ENCODE data around the gene LRCH1. TPM values are rescaled to one million over a fixed set of nuclear protein-coding genes. Genes with fewer than 3 reads are reported as not detected.
A peak's percentile ranks its signal among the peaks of the same experiment; 100 is the strongest.

The LRCH1 gene
- total RNA-seq, 1 donor, result 6.9 TPM

DNA sequence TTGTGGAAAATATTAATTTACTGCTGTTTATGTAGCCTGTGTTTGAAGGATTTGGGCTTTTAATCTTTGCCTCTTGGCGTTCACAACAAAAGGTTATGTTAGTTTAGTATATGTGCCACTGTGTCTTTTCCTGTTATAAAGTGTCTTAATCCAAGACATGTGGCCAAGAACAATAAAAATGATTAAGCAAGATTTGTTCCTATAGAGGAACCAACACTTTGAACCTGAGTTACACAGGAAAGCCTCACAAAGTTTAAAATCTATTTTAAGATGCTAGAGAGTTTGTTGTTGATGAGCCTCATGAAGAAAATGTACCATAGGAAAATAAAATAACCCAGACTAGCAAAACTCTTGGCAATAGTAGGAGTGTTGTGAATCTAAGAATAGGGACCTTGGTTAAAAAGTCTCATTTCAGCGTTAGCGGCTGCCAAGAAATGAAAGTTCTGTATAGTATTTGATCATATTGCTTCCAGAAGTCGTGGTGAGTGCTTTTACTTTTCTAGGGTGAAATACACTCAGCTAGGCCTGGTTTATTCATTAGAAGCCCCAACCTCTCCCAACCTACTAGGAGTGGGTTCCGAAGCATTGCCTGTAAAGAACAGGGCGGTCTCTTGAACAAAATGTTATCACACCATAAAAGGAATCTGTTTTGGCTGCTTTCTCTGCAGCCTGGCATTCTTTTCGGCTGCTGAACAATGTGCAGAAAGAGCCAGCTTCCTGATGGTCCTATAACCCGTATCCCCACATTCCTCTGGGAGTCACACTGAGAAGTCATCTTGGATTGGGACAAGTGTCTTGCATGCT, 102.6 kb downstream of the LRCH1 start:
- H3K36me3 ChIP-seq (ENCODE audit: insufficient read depth, low read length), result no peaks in the 10 kb centered on the region
- no peak for TF ChIP-seq CTCF (IDR thresholded peaks at IDR 0.05; ENCODE audit: extremely low read depth, low read depth, low read length)
- peak overlapping the region; percentile 75 for H3K4me2 ChIP-seq (ENCODE audit: insufficient read depth, low read length)
- H3K9me3 ChIP-seq (ENCODE audit: low read depth, low read length), result no peaks in the 10 kb centered on the region
- peak overlapping the region; percentile 68 for H2AFZ ChIP-seq (ENCODE audit: low read length)
- peaks cover 11% of the 10 kb centered on the region for H3K79me2 ChIP-seq (ENCODE audit: insufficient read depth, low read length)
- peaks cover 18% of the 10 kb centered on the region for H3K4me1 ChIP-seq (ENCODE audit: insufficient read depth, low read length)
- peak overlapping the region; percentile 66 for H3K27ac ChIP-seq (ENCODE audit: low read depth, low read length)
- H3K4me3 ChIP-seq (ENCODE audit: insufficient read depth, low read length), result peak overlapping the region; percentile 54
- no peak for DNase-seq (ENCODE audit: insufficient read length, low spot score, missing footprints)
- no peaks in the 10 kb centered on the region for H4K20me1 ChIP-seq (ENCODE audit: insufficient read depth, low read length)
- H3K27me3 ChIP-seq (ENCODE audit: insufficient read depth, low read length), result no peaks in the 10 kb centered on the region

GRCh38 chr13:46656786-46657185, 103.8 kb downstream of the LRCH1 start:
- no peak for DNase-seq (ENCODE audit: insufficient read length, low spot score, missing footprints)
- Histone ChIP-seq H3K36me3 (ENCODE audit: insufficient read depth, low read length) (no peaks in the 10 kb centered on the region), H3K4me3 (ENCODE audit: insufficient read depth, low read length) (no peak overlapping the region), H3K79me2 (ENCODE audit: insufficient read depth, low read length) (peaks cover 15% of the 10 kb centered on the region), H3K27me3 (ENCODE audit: insufficient read depth, low read length) (no peaks in the 10 kb centered on the region), H3K9me3 (ENCODE audit: low read depth, low read length) (no peaks in the 10 kb centered on the region), H2AFZ (ENCODE audit: low read length) (no peak overlapping the region), H4K20me1 (ENCODE audit: insufficient read depth, low read length) (no peaks in the 10 kb centered on the region), H3K4me1 (ENCODE audit: insufficient read depth, low read length) (peaks cover 18% of the 10 kb centered on the region), H3K4me2 (ENCODE audit: insufficient read depth, low read length) (no peak overlapping the region), H3K27ac (ENCODE audit: low read depth, low read length) (no peak overlapping the region)
- no peak for TF ChIP-seq CTCF (IDR thresholded peaks at IDR 0.05; ENCODE audit: extremely low read depth, low read depth, low read length)

DNA sequence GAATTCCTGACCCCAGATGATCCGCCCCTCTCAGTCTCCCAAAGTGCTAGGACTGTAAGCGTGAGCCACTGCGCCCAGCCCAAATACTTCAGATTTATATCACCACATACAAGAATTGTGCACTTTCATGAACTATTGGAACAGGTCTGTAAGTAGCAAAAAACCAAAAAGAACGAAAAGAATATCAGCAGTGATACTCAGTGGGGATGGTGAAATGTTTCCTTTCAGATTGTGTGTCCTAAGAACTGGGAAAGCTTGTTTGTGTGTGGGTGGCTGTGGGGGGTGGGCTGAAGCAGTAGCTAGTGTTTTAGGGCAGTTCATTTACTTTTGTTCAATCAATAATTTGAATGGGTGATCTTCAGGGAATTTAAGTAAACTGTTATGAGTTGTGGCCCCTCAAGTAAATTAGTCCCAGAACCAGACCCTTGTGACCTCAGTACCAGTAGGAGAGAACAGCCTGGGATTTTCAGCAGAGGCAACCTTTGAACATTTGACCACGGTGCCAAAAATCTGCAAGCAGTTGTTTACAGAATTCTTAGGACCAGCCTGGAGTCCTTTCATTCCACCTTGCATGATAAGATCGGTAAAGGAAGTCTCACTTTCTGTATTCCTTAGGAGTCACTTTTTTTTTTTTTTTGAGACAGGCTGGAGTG, 106.6 kb downstream of the LRCH1 start:
- no peaks in the 10 kb centered on the region for H3K36me3 ChIP-seq (ENCODE audit: insufficient read depth, low read length)
- TF ChIP-seq CTCF (IDR thresholded peaks at IDR 0.05; ENCODE audit: extremely low read depth, low read depth, low read length), result no peak
- H2AFZ ChIP-seq (ENCODE audit: low read length), result no peak overlapping the region
- H3K4me1 ChIP-seq (ENCODE audit: insufficient read depth, low read length), result peaks cover 18% of the 10 kb centered on the region
- peaks cover 33% of the 10 kb centered on the region for H3K79me2 ChIP-seq (ENCODE audit: insufficient read depth, low read length)
- no peaks in the 10 kb centered on the region for H3K9me3 ChIP-seq (ENCODE audit: low read depth, low read length)
- no peaks in the 10 kb centered on the region for H4K20me1 ChIP-seq (ENCODE audit: insufficient read depth, low read length)
- no peak overlapping the region for H3K27ac ChIP-seq (ENCODE audit: low read depth, low read length)
- H3K27me3 ChIP-seq (ENCODE audit: insufficient read depth, low read length), result no peaks in the 10 kb centered on the region
- DNase-seq (ENCODE audit: insufficient read length, low spot score, missing footprints), result no peak
- H3K4me3 ChIP-seq (ENCODE audit: insufficient read depth, low read length), result no peak overlapping the region
- no peak overlapping the region for H3K4me2 ChIP-seq (ENCODE audit: insufficient read depth, low read length)

DNA sequence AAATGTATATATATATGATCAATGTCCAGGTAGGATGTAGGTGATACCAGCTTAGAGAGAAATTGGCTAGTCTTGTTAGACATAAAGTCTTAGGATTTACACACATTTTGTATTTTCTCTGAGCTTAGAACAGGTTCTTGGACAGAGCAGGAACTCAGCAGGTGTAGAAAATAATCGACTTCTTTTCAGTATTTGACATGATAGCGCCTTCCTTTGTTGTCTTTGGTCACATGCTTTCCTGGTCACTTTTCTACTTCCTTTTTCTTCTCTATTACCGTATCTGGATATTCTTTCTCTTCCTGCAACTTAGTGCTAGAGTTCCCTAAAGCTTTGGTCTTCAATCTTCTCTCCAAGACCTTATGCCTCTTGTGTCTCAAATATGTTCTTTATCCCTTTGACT, 107.4 kb downstream of the LRCH1 start:
- H3K27ac ChIP-seq (ENCODE audit: low read depth, low read length), result no peak overlapping the region
- H2AFZ ChIP-seq (ENCODE audit: low read length), result no peak overlapping the region
- H3K27me3 ChIP-seq (ENCODE audit: insufficient read depth, low read length), result no peaks in the 10 kb centered on the region
- no peak overlapping the region for H3K4me3 ChIP-seq (ENCODE audit: insufficient read depth, low read length)
- H3K79me2 ChIP-seq (ENCODE audit: insufficient read depth, low read length), result peaks cover 35% of the 10 kb centered on the region
- no peak overlapping the region for H3K4me2 ChIP-seq (ENCODE audit: insufficient read depth, low read length)
- no peaks in the 10 kb centered on the region for H3K36me3 ChIP-seq (ENCODE audit: insufficient read depth, low read length)
- no peaks in the 10 kb centered on the region for H4K20me1 ChIP-seq (ENCODE audit: insufficient read depth, low read length)
- H3K9me3 ChIP-seq (ENCODE audit: low read depth, low read length), result no peaks in the 10 kb centered on the region
- DNase-seq (ENCODE audit: insufficient read length, low spot score, missing footprints), result no peak
- peaks cover 16% of the 10 kb centered on the region for H3K4me1 ChIP-seq (ENCODE audit: insufficient read depth, low read length)
- TF ChIP-seq CTCF (IDR thresholded peaks at IDR 0.05; ENCODE audit: extremely low read depth, low read depth, low read length), result no peak
